Naive thymus-derived CD4-positive, alpha-beta T cell (primary cell): ENCODE measurements around the gene ITGB7. TPM values are rescaled to one million over a fixed set of nuclear protein-coding genes. Genes with fewer than 3 reads are reported as not detected.

Source experiments
- ATAC-seq: fragments of 150-1000 bp; cut with Tn5 transposase; 2 replicates; pipeline ENCODE4 v1.10.0; 2021; ENCODE audit warnings: mild to moderate bottlenecking, moderate library complexity
- CTCF ChIA-PET: fragments of 350-600 bp; sonication (Branson Sonifier 250); formaldehyde crosslinking; loops from one replicate; lab custom pipeline; 2021; ENCODE audit warnings: antibody characterized with exemption; lab: Charles Lee
- POLR2A ChIA-PET: fragments of 350-600 bp; sonication (Branson Sonifier 250); formaldehyde crosslinking; loops from one replicate; lab custom pipeline; 2021; ENCODE audit warnings: antibody characterized with exemption, inconsistent platforms; lab: Charles Lee
- DNase-seq, 9 donors: peaks; one replicate each; pipeline versions ENCODE4 v3.0.0 to v3.0.0-alpha.2; 2020 to 2022; ENCODE audit warnings: mixed read lengths in 1 of 9
- H3K27ac ChIP-seq: one replicate; pipeline ENCODE4 v1.7.0; 2013; ENCODE audit warnings: mild to moderate bottlenecking, low read depth, low read length, moderate library complexity
- H3K27me3 ChIP-seq, 2 donors: one replicate each; pipeline ENCODE4 v1.7.0; 2013; ENCODE audit warnings: low read length in 2 of 2, mild to moderate bottlenecking in 2 of 2, moderate library complexity in 2 of 2; ENCODE audit not compliant: control insufficient read depth in 2 of 2, insufficient read depth in 2 of 2
- H3K36me3 ChIP-seq, 3 experiments: 1 replicate in 2 of 3; 2 replicates in 1 of 3; pipeline ENCODE4 v1.7.0; 2013; ENCODE audit warnings: low read length in 3 of 3, mild to moderate bottlenecking in 3 of 3, moderate library complexity in 1 of 3; ENCODE audit not compliant: insufficient read depth in 3 of 3, control insufficient read depth in 2 of 3
- H3K4me1 ChIP-seq, 2 donors: one replicate each; pipeline ENCODE4 v1.7.0; 2013; ENCODE audit warnings: low read length in 2 of 2, mild to moderate bottlenecking in 2 of 2, moderate library complexity in 1 of 2; ENCODE audit not compliant: control insufficient read depth in 2 of 2, insufficient read depth in 2 of 2
- H3K4me3 ChIP-seq: 2 replicates; pipeline ENCODE4 v1.7.0; 2013; ENCODE audit warnings: mild to moderate bottlenecking, low read length
- H3K9me3 ChIP-seq, 3 experiments: 1 replicate in 2 of 3; 2 replicates in 1 of 3; pipeline ENCODE4 v1.7.0; 2013; ENCODE audit warnings: low read length in 3 of 3; ENCODE audit not compliant: control insufficient read depth in 2 of 3
- H3K27ac Mint-ChIP-seq, 9 donors: one replicate each; pipeline ENCODE4 v1.8.0; 2020 to 2022; ENCODE audit warnings: mixed read lengths in 9 of 9, mild to moderate bottlenecking in 8 of 9, moderate library complexity in 5 of 9, inconsistent platforms in 2 of 9
- H3K27me3 Mint-ChIP-seq, 5 donors: one replicate each; pipeline ENCODE4 v1.8.0; 2021 to 2022; ENCODE audit warnings: mixed read lengths in 5 of 5, mild to moderate bottlenecking in 1 of 5
- H3K36me3 Mint-ChIP-seq, 5 donors: one replicate each; pipeline ENCODE4 v1.8.0; 2020 to 2022; ENCODE audit warnings: mixed read lengths in 5 of 5, mild to moderate bottlenecking in 3 of 5, inconsistent platforms in 1 of 5
- H3K4me1 Mint-ChIP-seq, 7 donors: one replicate each; pipeline ENCODE4 v1.8.0; 2020 to 2022; ENCODE audit warnings: mixed read lengths in 7 of 7, mild to moderate bottlenecking in 3 of 7, inconsistent platforms in 1 of 7
- H3K4me3 Mint-ChIP-seq, 10 donors: one replicate each; pipeline ENCODE4 v1.8.0; 2020 to 2022; ENCODE audit warnings: mild to moderate bottlenecking in 10 of 10, mixed read lengths in 10 of 10, moderate library complexity in 6 of 10, inconsistent platforms in 2 of 10
- H3K9me3 Mint-ChIP-seq, 11 donors: one replicate each; pipeline ENCODE4 v1.8.0; 2020 to 2022; ENCODE audit warnings: mixed read lengths in 11 of 11, mild to moderate bottlenecking in 4 of 11, inconsistent platforms in 1 of 11, moderate library complexity in 1 of 11
- intact Hi-C, 2 donors: fragments of 100-400 bp; cut with micrococcal nuclease; formaldehyde crosslinking; loops; one replicate each; pipeline ENCODE4 v1.15.1; 2023
- polyA plus RNA-seq, 2 donors: library from polyadenylated mRNA; unstranded; fragments of 300-500 nt; fragmentation: Illumina TruSeq; gene quantifications; one replicate each; pipeline ENCODE4 v1.2.3, GENCODE V29; 2021
- total RNA-seq, 6 experiments: library from RNA in 5 of 6; stranded (reverse) in 5 of 6; gene quantifications; 1 replicate in 5 of 6; 2 replicates in 1 of 6; pipeline ENCODE4 v1.2.3 and lab custom pipeline; 2021 to 2026

Gene ITGB7
- total and polyA plus RNA-seq, 7 experiments from 2014 or later, result 191 to 760 (median 227) TPM

DNA sequence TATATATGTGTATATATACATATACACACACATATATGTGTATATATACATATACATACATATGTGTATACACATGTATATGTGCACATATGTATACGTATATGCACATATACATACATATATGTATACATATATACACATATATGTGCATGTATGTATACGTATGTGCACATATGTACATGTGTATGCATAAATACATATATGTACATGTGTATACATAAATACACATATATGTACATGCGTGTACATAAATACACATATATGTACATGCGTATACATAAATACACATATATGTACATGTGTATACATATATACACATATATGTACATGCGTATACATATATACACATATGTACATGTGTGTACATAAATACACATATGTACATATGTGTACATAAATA is 59.9 kb downstream of the ITGB7 start:
- CTCF ChIA-PET, result interaction anchor here (0.6 kb wide), 1 partner anchor 18 kb away, joined by 4 read pairs; no protein-coding TSS in a partner anchor

GRCh38 chr12:53145383-53146260 is 61.4 kb downstream of the ITGB7 start:
- Histone ChIP-seq H3K36me3 (no peaks in the 10 kb centered on the region), H3K27me3 (no peaks in the 10 kb centered on the region), H3K4me3 (no peak overlapping the region), H3K9me3 (no peaks in the 10 kb centered on the region), H3K4me1 (no peaks in the 10 kb centered on the region), H3K27ac (no peak overlapping the region)
- DNase-seq (no peak), ATAC-seq (no peak)
- ChIA-PET CTCF (interaction anchor here (0.7 kb wide), 1 partner anchor 82 kb away, joined by 3 read pairs; no protein-coding TSS in a partner anchor), POLR2A (interaction anchor here (0.6 kb wide), 1 partner anchor 663 kb away, joined by 3 read pairs; no protein-coding TSS in a partner anchor)
- intact Hi-C loops, result no loop called here
- Mint-ChIP-seq H3K4me1 (no peaks in the 10 kb centered on the region), H3K27ac (no peak overlapping the region), H3K9me3 (peaks cover 0 to 1% (median 0%) of the 10 kb centered on the region in 11 donors), H3K27me3 (peaks cover 0 to 15% (median 0%) of the 10 kb centered on the region in 5 donors), H3K36me3 (no peaks in the 10 kb centered on the region), H3K4me3 (no peak overlapping the region)

More for the DNA sequence above, 59.9 kb downstream of the ITGB7 start:
- Mint-ChIP-seq H3K36me3 (no peaks in the 10 kb centered on the region), H3K27me3 (peaks cover 0 to 18% (median 0%) of the 10 kb centered on the region in 5 donors), H3K4me1 (no peaks in the 10 kb centered on the region), H3K4me3 (no peak overlapping the region), H3K27ac (no peak overlapping the region), H3K9me3 (peaks cover 0 to 1% (median 0%) of the 10 kb centered on the region in 11 donors)
- no peak for DNase-seq
- ATAC-seq, result no peak
- Histone ChIP-seq H3K4me3 (no peak overlapping the region), H3K9me3 (no peaks in the 10 kb centered on the region), H3K36me3 (no peaks in the 10 kb centered on the region), H3K27me3 (no peaks in the 10 kb centered on the region), H3K27ac (no peak overlapping the region), H3K4me1 (no peaks in the 10 kb centered on the region)
- POLR2A ChIA-PET, result no interaction called here
- intact Hi-C loops, result no loop called here

- POLR2A ChIA-PET, result no interaction called here
- Histone ChIP-seq H3K36me3 (no peaks in the 10 kb centered on the region), H3K27me3 (no peaks in the 10 kb centered on the region), H3K27ac (no peak overlapping the region), H3K9me3 (no peaks in the 10 kb centered on the region), H3K4me1 (no peaks in the 10 kb centered on the region), H3K4me3 (no peak overlapping the region)
- peaks cover 0 to 10% (median 1%) of the 10 kb centered on the region in 11 donors for H3K9me3 Mint-ChIP-seq
- peaks cover 0 to 15% (median 5%) of the 10 kb centered on the region in 5 donors for H3K27me3 Mint-ChIP-seq
- no peaks in the 10 kb centered on the region for H3K4me1 Mint-ChIP-seq
- intact Hi-C loops, result no loop called here
- no peak overlapping the region for H3K27ac Mint-ChIP-seq
- no peak for ATAC-seq
- CTCF ChIA-PET, result interaction anchor here (0.6 kb wide), 1 partner anchor 14 kb away, joined by 3 read pairs; no protein-coding TSS in a partner anchor
- H3K4me3 Mint-ChIP-seq, result no peak overlapping the region
- DNase-seq, result no peak
- H3K36me3 Mint-ChIP-seq, result peaks cover 0 to 4% (median 3%) of the 10 kb centered on the region in 5 donors
Observed at GRCh38 chr12:53143355-53143754, 63.7 kb downstream of the ITGB7 start.

Other genes with a start within 250 kb of the ITGB7 start
- 100 to 1,000 TPM; 380 to 919 (median 833) TPM for gene EIF4B, start 200.8 kb downstream of the ITGB7 start, total RNA-seq
- gene EIF4B, start 200.8 kb downstream of the ITGB7 start, polyA plus RNA-seq, result 100 to 1,000 TPM; 134 to 145 TPM
- 1 to 10 TPM in 4 of 5 experiments, under 1 TPM in 1; 0.73 to 4.4 (median 2.5) TPM for gene TNS2, start 157.2 kb downstream of the ITGB7 start, total RNA-seq
- gene TNS2, start 157.2 kb downstream of the ITGB7 start, polyA plus RNA-seq, result under 1 TPM; 0.26 to 0.30 TPM
- gene SPRYD3, start 127.9 kb downstream of the ITGB7 start, total RNA-seq, result 10 to 100 TPM; 33.0 to 48.0 (median 36.4) TPM
- 10 to 100 TPM; 48.5 to 57.6 TPM for gene SPRYD3, start 127.9 kb downstream of the ITGB7 start, polyA plus RNA-seq
- gene IGFBP6, start 109.6 kb downstream of the ITGB7 start, total RNA-seq, result under 1 TPM in 3 of 5 experiments, not detected in 2; 0.34 to 0.56 (median 0.54) TPM
- gene IGFBP6, start 109.6 kb downstream of the ITGB7 start, polyA plus RNA-seq, result under 1 TPM; 0.41 to 0.81 TPM
- under 1 TPM in 4 of 5 experiments, not detected in 1; 0.35 to 0.69 (median 0.51) TPM for gene SOAT2, start 103.8 kb downstream of the ITGB7 start, total RNA-seq
- gene SOAT2, start 103.8 kb downstream of the ITGB7 start, polyA plus RNA-seq, result under 1 TPM in 1 of 2 donors, not detected in 1; 0.31 TPM
- 100 to 1,000 TPM in 2 of 5 experiments, 10 to 100 TPM in 3; 37.2 to 135 (median 49.5) TPM for gene ZNF740, start 26.5 kb downstream of the ITGB7 start, total RNA-seq
- gene ZNF740, start 26.5 kb downstream of the ITGB7 start, polyA plus RNA-seq, result 1 to 10 TPM; 3.6 to 3.8 TPM
- 10 to 100 TPM; 34.1 to 76.3 (median 69.1) TPM for gene CSAD, start 26.3 kb downstream of the ITGB7 start, total RNA-seq
- 1 to 10 TPM; 1.3 to 2.1 TPM for gene CSAD, start 26.3 kb downstream of the ITGB7 start, polyA plus RNA-seq
- gene RARG, start 25.0 kb upstream of the ITGB7 start, total RNA-seq, result 10 to 100 TPM; 22.4 to 73.1 (median 57.4) TPM
- 10 to 100 TPM in 1 of 2 donors, 1 to 10 TPM in 1; 6.4 to 17.2 TPM for gene RARG, start 25.0 kb upstream of the ITGB7 start, polyA plus RNA-seq
- 10 to 100 TPM in 1 of 5 experiments, 1 to 10 TPM in 2, under 1 TPM in 2; 0.08 to 65.4 (median 1.1) TPM for gene ESPL1, start 61.0 kb upstream of the ITGB7 start, total RNA-seq
- gene ESPL1, start 61.0 kb upstream of the ITGB7 start, polyA plus RNA-seq, result not detected
- 100 to 1,000 TPM; 323 to 785 (median 692) TPM for gene PFDN5, start 88.3 kb upstream of the ITGB7 start, total RNA-seq
- gene PFDN5, start 88.3 kb upstream of the ITGB7 start, polyA plus RNA-seq, result 1,000 to 10,000 TPM; 1,766 to 1,956 TPM
- gene MYG1, start 92.4 kb upstream of the ITGB7 start, total RNA-seq, result 10 to 100 TPM; 38.9 to 55.9 (median 49.2) TPM
- gene MYG1, start 92.4 kb upstream of the ITGB7 start, polyA plus RNA-seq, result 10 to 100 TPM; 69.6 to 75.1 TPM
- 10 to 100 TPM; 35.4 to 73.5 (median 69.0) TPM for gene AAAS, start 114.4 kb upstream of the ITGB7 start, total RNA-seq
- gene AAAS, start 114.4 kb upstream of the ITGB7 start, polyA plus RNA-seq, result 10 to 100 TPM; 45.9 to 58.2 TPM
- not detected for gene SP7, start 129.1 kb upstream of the ITGB7 start, total RNA-seq
- gene SP7, start 129.1 kb upstream of the ITGB7 start, polyA plus RNA-seq, result under 1 TPM; 0.13 to 0.18 TPM
- 100 to 1,000 TPM in 2 of 5 experiments, 10 to 100 TPM in 3; 62.7 to 103 (median 79.6) TPM for gene SP1, start 172.9 kb upstream of the ITGB7 start, total RNA-seq
- gene SP1, start 172.9 kb upstream of the ITGB7 start, polyA plus RNA-seq, result 10 to 100 TPM; 10.2 to 13.6 TPM
- not detected for gene AMHR2, start 216.6 kb upstream of the ITGB7 start, total RNA-seq
- not detected for gene AMHR2, start 216.6 kb upstream of the ITGB7 start, polyA plus RNA-seq
- gene PRR13, start 234.5 kb upstream of the ITGB7 start, total RNA-seq, result 100 to 1,000 TPM; 147 to 215 (median 201) TPM
- 100 to 1,000 TPM; 493 to 529 TPM for gene PRR13, start 234.5 kb upstream of the ITGB7 start, polyA plus RNA-seq
- 1,000 to 10,000 TPM in 2 of 5 experiments, 100 to 1,000 TPM in 3; 737 to 1,110 (median 928) TPM for gene PCBP2, start 244.9 kb upstream of the ITGB7 start, total RNA-seq
- 100 to 1,000 TPM; 148 to 158 TPM for gene PCBP2, start 244.9 kb upstream of the ITGB7 start, polyA plus RNA-seq